NCI-H2081 treated with DMSO at 0.1 percent for 48 hours (cell line): Measurements from ENCODE around the gene LYSMD3.

ENCODE experiments used
- DNase-seq: peaks from one replicate; lab custom pipeline; 2025; lab: John Stamatoyannopoulos, UW

LYSMD3 gene

DNA sequence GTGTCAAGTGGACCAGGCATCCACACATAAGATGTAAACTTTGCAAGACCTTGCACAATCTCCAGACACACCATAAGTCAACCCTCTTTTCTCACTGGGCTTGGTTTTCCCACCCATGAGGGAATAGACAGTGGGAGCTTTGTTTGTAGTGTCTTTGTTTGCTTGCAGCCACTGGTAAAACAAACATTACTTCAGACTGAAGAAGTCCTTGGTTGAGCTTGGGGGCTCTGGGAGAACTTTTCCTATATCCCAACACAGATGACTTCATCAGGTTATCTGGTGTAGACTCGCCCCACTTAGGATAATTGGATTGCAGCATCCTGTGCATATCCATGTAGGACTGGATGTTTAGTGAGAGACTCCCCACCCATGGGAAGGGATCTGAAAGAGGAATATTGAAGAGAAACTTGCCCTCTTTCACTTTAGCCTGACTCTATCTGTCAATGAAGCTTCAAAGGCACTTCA is 17.7 kb upstream of the LYSMD3 start:
- DNase-seq: no peak

- DNase-seq: no peak
These were observed 16.9 kb upstream of the LYSMD3 start for GRCh38 chr5:90546216-90546837.

DNA sequence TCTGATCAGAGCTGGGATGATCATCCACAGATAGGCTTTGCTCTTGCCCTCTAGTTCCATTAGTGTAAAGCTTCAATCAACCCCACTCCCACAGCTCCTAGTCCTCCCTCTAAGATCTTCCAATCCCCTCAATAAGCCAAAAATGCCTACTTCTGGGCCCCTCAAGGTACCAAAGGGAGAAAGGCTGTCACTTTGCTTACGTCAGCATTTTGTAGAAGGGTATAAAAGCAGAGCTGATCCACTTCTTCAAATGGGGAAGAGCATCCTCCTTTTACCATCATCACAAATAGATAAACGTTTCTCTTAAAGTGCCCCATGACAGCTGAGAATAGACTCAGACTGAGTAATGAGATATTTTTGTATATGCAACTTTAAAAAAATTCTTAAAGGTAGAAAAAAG is 16.1 kb upstream of the LYSMD3 start:
- no peak for DNase-seq

DNA sequence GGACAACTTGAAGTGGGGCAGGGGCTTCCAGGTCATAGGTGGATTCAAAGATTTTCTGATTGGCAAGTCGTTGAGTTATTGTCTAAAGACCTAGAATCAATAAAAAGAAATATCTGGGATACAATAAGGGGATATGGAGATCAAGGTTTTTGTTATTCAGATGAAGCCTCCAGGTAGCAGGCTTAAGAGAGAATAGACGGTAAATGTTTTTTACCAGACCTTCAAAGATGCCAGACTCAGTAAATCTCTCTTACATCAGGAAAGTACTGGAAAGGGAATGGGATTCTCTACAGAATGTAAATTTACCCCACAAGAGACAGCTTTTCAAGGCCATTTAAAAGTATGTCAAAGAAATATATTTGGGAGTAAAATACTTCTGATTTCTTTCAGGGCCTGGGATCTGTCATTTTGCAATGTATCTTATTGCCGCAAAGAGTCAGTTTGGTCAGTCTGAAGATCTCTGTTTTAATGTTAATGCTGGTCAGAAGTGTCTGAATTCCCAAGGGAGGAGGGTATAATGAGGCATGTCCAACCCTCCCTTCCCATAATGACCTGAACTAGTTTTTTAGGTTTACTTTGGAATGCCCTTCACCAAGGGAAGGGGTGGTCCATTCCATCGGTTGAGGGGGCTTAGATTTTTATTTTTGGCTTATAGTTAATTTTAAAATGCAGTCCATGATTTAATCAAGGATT is 13.6 kb upstream of the LYSMD3 start:
- no peak for DNase-seq

DNA sequence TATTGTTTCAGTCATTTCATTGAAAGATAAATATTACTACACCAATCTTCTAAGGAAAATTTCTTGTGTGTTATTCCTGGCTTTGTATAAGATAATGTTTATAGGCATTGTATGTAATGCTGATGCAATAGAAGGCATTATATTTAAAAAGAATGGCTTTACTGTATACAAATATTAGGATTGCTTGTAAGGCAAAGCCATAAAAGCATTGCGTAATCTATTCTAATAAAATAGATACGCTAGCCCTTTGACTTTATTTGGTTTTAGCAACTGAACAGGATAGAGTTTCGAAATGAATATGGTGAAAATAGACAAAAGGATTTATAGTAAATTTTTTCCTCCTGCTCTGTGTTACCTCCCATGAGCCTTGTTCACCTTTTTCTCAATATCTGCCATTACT is 5.5 kb upstream of the LYSMD3 start:
- DNase-seq: no peak

- DNase-seq: no peak
These were observed 4.4 kb upstream of the LYSMD3 start for GRCh38 chr5:90533794-90534193.

DNA sequence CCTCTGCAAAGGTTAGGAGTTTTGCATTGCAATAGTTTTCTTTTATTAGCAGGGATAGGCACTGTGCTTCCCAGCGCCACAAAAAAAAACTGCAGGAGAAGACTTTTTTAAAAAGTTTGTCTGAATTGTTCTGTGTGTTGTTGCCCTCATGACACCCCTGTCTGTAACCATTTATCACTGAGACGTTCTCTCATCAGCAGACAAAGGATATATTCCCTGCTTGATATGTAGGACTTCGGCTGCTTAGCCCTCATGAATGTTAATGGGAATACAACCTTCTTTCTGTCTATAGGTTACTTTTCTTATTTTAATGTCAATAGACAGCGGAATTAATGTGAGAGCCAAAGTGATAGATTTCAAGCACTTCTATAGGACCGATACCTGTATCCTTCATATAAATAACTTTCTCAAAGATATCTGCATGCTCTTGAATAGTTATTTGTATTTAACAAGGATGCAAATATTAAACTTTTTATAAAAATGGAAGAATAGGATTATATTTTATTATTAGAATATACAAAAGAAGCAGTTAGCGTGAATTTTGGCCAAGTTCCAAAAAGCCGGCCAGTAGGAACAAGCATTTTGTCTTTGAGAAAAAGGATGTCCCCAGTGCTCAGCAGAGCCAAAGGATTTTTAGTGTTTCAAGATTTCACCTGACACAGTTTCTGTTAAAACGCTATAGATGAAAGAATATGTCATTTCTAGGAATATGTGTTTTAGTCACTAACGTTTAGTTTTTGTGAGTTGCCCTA is 1.5 kb upstream of the LYSMD3 start:
- no peak for DNase-seq

- no peak for DNase-seq
These were observed 724 bp upstream of the LYSMD3 start for GRCh38 chr5:90529939-90530677.

- no peak for DNase-seq
These were observed 687 bp downstream of the LYSMD3 start for GRCh38 chr5:90528601-90529193.

DNA sequence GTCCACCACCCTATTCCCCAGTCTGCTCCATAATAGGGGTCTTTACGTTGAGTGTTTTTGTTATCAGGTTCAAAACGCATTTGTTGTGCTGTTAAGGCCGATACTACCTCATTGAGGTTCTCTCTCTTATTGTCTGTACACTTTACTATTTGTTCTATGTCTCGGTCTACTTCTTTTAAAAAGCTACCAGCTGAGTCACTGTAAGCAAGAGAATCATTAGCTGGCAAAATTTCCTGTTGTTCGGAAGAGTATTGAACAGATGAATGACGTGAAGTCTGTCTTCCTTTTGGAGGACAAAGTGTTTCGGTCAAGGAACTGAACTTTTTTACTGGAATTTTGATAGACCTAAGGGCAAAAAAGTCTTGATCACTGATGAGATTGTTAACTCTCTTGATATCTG is 10.3 kb downstream of the LYSMD3 start:
- DNase-seq: no peak

GRCh38 chr5:90518661-90519060 is 10.7 kb downstream of the LYSMD3 start:
- DNase-seq: peak; percentile 43

DNA sequence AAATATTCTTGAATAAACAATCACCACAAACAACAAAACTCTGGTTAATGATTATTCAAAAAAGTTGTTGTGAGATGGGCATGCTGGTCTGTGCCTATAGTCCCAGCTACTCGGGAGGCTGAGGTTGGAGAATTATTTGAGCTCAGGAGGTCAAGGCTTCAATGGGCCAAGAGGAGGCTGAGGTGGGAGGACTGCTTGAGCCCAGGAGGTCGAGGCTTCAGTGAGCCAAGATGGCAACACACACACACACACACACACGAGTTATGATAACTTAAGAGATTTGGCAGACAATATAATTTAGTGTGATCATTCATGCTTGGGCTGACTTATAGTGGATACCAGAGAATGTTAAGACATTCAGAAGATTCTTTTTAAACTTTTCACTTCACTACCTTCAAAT is 14.9 kb downstream of the LYSMD3 start:
- DNase-seq: no peak

DNA sequence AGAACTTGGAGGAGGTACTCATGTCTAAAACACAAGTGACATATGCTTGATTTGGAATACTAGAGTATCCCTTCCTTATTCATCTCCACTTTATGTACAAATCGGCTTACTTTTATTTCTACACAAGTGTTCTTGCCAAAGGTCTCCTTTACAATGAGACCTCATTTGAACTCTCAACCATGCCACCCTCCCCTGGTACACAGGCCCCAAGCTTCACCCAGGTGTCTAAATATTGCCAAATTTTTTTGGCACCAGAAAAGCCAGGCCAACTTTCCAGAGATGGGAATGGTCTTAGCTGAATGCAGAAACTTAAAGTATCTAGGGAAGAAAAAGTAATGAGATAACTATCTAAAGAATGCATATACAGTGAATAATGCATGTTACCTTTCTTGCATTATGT is 18.9 kb downstream of the LYSMD3 start:
- DNase-seq: no peak

DNA sequence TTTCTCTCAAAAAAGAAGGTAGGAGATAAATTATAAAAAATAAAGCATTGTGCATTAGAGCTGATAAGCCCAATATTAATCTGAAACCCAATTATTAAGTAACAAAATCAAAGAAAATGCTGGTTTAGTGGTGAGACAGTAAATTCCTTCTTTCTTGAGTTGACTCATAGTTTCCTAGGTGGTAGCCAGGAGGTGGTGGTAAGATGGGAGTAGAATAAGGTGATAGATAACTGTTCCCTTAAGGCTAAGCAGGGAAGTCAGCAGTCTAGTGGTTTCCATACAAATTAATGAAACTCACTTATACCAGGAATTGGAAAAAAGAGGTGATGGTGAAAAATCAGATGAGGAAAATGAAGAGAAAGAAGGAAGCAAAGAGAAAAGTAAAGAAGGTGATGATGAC is 23.2 kb downstream of the LYSMD3 start:
- DNase-seq: no peak

DNA sequence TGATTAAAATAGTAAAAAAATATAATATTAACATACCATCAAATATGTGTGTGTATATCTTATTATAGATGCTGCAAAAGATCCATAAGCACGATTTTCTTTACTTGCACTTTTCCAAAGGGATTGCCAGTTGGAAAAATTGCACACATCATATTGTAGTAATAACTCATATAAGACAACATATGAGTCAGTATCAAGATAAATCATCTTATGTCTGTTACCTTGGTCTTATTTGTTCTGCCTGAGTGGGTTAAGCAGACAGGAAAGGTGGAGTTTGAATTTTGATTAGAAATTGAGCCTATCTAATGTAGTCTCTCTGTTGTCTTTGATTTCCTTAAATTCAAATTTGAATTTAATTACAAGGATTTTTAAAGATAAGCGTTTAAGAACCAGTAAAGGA is 24.6 kb downstream of the LYSMD3 start:
- no peak for DNase-seq

DNA sequence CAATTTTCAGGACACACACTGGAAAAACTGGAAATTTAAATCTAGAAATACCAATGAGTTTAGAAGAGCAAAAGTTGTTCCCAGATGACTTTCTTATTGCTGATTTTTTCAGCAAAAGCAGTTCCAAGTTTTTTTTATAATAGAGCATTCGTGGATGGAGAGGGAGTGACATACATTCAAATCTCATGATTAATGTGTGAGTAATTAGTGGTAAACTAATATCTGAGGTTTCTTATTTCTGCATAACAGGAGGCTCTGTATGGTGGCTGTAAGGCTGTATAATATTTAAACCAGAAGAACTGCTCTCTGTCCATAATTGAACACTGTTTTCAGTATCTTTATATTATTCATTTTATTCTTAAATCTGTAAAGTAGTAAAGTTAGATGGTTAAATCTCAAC is 25.8 kb downstream of the LYSMD3 start:
- DNase-seq: no peak

- DNase-seq: no peak
These were observed 34.2 kb downstream of the LYSMD3 start for GRCh38 chr5:90495146-90495545.

GRCh38 chr5:90494043-90494442 is 35.3 kb downstream of the LYSMD3 start:
- DNase-seq: no peak

DNA sequence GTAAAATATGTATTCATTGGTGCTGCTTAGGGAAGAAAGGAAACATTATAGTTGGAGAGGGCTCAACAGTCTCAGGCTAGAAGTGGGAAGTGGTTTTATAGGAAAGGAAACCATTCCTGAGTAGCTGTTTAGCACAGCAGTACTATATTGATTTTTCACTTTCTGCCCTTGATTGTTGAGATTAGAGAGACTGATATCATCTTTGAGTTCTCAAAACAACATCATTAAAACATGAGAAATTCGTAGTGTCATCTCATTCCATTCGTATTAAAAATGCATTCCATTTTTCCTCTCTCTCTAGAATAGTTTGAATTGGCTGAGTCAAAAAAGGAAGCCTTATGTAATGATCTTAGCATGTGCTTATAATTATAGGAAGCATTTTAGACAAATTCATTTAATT is 40.6 kb downstream of the LYSMD3 start:
- DNase-seq: no peak

DNA sequence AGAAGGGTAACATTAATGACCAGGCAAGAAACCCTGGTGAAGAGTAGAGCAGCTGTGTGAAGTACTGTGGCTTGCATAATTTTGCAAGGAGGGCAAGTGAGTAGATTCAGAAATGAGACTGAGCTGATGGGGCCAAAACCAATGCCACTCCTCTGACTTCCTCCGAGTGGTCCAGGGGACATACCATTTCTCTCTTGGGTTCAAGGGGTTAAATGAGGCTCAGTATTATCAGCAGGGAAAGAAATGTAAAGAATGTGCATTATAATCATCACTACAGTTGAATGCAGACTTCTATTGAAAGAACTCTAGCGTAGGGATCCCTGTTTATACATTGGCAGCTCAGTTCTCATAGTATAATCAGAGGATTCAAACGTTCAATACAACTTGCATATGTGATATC is 44.8 kb downstream of the LYSMD3 start:
- DNase-seq: no peak

GRCh38 chr5:90483206-90483605 is 46.2 kb downstream of the LYSMD3 start:
- no peak for DNase-seq

DNA sequence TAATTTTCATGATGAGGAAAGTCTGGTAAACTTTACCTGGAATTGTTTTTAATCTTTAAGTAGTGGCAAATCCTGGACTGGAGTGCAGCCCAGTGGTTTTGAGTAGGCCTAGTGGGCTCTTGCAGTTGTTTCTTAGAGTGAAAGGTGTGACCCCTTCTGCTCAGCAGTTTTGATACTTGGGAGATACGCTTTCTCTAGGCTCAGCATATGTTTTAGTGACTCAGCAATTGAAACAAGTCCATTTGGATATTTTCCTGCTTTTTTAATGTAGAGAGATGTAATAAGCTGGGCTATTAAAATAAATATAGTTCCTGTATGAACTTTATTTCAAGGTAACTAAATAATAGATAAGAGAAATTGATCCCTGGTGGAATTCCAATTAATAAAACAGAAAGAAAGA is 48.7 kb downstream of the LYSMD3 start:
- DNase-seq: no peak
